ENCODE measurements around the gene STOML1. TPM values are rescaled to one million over a fixed set of nuclear protein-coding genes. Genes with fewer than 3 reads are reported as not detected.

Gene STOML1
- total and polyA plus RNA-seq, 2 donors from 2014 or later = 15.0 to 22.2 TPM

DNA sequence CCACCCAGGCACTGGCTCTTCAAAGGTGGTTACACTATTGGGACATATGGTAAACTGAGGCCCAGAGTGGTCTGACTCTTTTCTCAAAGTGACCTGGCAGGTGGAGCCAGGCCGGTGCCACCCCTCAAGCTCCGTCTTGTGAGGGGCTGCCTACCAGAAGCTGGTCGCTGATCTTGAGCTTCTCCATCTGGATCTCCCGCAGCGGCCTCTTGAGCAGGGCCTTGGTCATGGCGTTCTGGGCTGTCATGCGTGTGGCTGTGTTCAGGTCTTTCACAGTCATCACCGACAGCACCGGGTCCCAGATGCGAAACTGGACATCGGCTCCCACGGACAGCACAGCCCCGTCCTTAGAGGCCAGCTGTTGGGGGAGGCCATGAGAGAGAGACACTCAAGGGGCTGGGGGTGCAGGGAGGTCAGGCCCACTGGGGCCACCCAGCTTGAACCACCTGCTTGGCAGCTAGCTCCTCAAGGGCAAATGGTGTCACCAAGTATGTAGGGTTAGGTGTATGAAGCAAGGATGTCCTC, 3.6 kb downstream of the STOML1 start:
- peak overlapping the region in 1 of 2 donors; percentile 19 for H3K27ac ChIP-seq (ENCODE audit: low read depth in 2 of 2, low read length in 2 of 2)
- no peaks in the 10 kb centered on the region for H3K27me3 ChIP-seq (ENCODE audit: control insufficient read depth, insufficient read depth, low read length)
- no peak overlapping the region for H3K9ac ChIP-seq (ENCODE audit: low read length in 3 of 3)
- DNase-seq (peak in 1 of 5 donors; percentile 66), FAIRE-seq (no peak)
- no peak overlapping the region for H3K4me3 ChIP-seq (ENCODE audit: low read length in 3 of 3)
- TF ChIP-seq, protein P1, sequence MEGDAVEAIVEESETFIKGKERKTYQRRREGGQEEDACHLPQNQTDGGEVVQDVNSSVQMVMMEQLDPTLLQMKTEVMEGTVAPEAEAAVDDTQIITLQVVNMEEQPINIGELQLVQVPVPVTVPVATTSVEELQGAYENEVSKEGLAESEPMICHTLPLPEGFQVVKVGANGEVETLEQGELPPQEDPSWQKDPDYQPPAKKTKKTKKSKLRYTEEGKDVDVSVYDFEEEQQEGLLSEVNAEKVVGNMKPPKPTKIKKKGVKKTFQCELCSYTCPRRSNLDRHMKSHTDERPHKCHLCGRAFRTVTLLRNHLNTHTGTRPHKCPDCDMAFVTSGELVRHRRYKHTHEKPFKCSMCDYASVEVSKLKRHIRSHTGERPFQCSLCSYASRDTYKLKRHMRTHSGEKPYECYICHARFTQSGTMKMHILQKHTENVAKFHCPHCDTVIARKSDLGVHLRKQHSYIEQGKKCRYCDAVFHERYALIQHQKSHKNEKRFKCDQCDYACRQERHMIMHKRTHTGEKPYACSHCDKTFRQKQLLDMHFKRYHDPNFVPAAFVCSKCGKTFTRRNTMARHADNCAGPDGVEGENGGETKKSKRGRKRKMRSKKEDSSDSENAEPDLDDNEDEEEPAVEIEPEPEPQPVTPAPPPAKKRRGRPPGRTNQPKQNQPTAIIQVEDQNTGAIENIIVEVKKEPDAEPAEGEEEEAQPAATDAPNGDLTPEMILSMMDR (IDR thresholded peaks at IDR 0.05; ENCODE audit: borderline replicate concordance, extremely low read depth, insufficient read depth) = no peak
- intact Hi-C loops (cut with DNase I) = loop anchor here (10.0 kb wide), 1 partner anchor 56 kb away; no protein-coding TSS in a partner anchor
- no peaks in the 10 kb centered on the region for H3K36me3 ChIP-seq (ENCODE audit: control insufficient read depth in 2 of 3, insufficient read depth in 3 of 3, low read length in 3 of 3)
- H3K4me1 ChIP-seq (ENCODE audit: control insufficient read depth in 2 of 3, insufficient read depth in 2 of 3, low read depth in 1 of 3, low read length in 3 of 3) = peaks cover 0 to 37% (median 12%) of the 10 kb centered on the region in 3 donors
- H3K9me3 ChIP-seq (ENCODE audit: control insufficient read depth in 2 of 3, insufficient read depth in 1 of 3, low read length in 3 of 3) = no peaks in the 10 kb centered on the region

DNA sequence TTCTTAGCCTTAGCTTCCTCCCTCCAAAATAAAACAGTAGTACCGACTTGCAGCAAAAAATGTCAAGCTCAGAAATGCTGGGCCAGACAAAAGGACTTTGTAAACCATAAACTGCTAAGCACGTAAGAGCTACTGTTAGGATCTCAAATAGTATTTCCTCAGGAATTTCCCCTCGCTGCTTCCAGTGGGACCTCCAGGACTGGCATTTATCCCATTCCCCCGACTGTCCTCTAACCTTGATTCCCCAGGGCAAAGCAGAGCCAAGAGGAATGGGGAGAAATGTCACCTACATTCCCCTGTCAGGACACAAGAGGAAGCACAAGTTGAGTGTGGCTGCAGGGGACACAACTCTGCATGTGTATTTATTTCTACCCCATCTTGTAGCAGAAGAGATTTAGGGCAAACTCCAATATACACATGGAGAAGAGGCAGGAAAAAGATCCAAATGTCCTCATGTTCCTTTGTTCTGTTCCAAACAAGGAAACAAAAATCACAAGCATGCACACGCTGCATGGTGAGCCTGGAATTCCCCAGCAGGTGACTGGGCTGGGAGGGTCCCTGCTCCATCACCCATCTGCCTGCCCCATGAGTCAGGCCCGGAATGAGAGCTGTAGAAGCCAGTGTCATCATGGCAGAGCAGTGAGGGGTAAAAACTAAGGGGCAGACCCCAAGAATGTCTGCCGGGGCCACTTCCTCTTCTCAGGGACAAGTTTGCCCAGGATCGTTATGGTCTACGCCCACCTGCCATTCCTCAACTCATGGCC, 4.2 kb downstream of the STOML1 start:
- FAIRE-seq (no peak), DNase-seq (peak in 1 of 5 donors; percentile 82)
- Histone ChIP-seq H3K27me3 (ENCODE audit: control insufficient read depth, insufficient read depth, low read length) (no peaks in the 10 kb centered on the region), H3K36me3 (ENCODE audit: control insufficient read depth in 2 of 3, insufficient read depth in 3 of 3, low read length in 3 of 3) (no peaks in the 10 kb centered on the region), H3K27ac (ENCODE audit: low read depth in 2 of 2, low read length in 2 of 2) (peak overlapping the region; percentile 10 to 19), H3K4me1 (ENCODE audit: control insufficient read depth in 2 of 3, insufficient read depth in 2 of 3, low read depth in 1 of 3, low read length in 3 of 3) (peaks cover 0 to 37% (median 12%) of the 10 kb centered on the region in 3 donors), H3K4me3 (ENCODE audit: low read length in 3 of 3) (no peak overlapping the region), H3K9ac (ENCODE audit: low read length in 3 of 3) (no peak overlapping the region), H3K9me3 (ENCODE audit: control insufficient read depth in 2 of 3, insufficient read depth in 1 of 3, low read length in 3 of 3) (no peaks in the 10 kb centered on the region)
- intact Hi-C loops (cut with DNase I) = loop anchor here (10.0 kb wide), 1 partner anchor 57 kb away; no protein-coding TSS in a partner anchor
- TF ChIP-seq, protein P1 (IDR thresholded peaks at IDR 0.05; ENCODE audit: borderline replicate concordance, extremely low read depth, insufficient read depth) = no peak

- Histone ChIP-seq H3K27me3 (ENCODE audit: control insufficient read depth, insufficient read depth, low read length) (no peaks in the 10 kb centered on the region), H3K9ac (ENCODE audit: low read length in 3 of 3) (peak overlapping the region in 1 of 3 donors; percentile 36), H3K36me3 (ENCODE audit: control insufficient read depth in 2 of 3, insufficient read depth in 3 of 3, low read length in 3 of 3) (no peaks in the 10 kb centered on the region), H3K4me3 (ENCODE audit: low read length in 3 of 3) (no peak overlapping the region), H3K9me3 (ENCODE audit: control insufficient read depth in 2 of 3, insufficient read depth in 1 of 3, low read length in 3 of 3) (no peaks in the 10 kb centered on the region), H3K4me1 (ENCODE audit: control insufficient read depth in 2 of 3, insufficient read depth in 2 of 3, low read depth in 1 of 3, low read length in 3 of 3) (peaks cover 0 to 39% (median 14%) of the 10 kb centered on the region in 3 donors), H3K27ac (ENCODE audit: low read depth in 2 of 2, low read length in 2 of 2) (peak overlapping the region; percentile 19 to 51)
- intact Hi-C loops (cut with DNase I) = loop anchor here (10.0 kb wide), 1 partner anchor 58 kb away; no protein-coding TSS in a partner anchor
- TF ChIP-seq, protein P1 (IDR thresholded peaks at IDR 0.05; ENCODE audit: borderline replicate concordance, extremely low read depth, insufficient read depth) = no peak
- DNase-seq = no peak
- FAIRE-seq = no peak
Observed at GRCh38 chr15:73987250-73987649, 4.8 kb downstream of the STOML1 start.

Data from kidney (tissue), 14 donors.